H1 (cell line): ENCODE data around the gene PGLYRP4. TPM values are rescaled to one million over a fixed set of nuclear protein-coding genes. Genes with fewer than 3 reads are reported as not detected.

Experiments
- CTCF ChIA-PET: fragments of 300-600 bp; sonication (Branson Sonifier 250); formaldehyde crosslinking; loops from one replicate; lab custom pipeline; 2021; ENCODE audit not compliant: partially characterized antibody; lab: Charles Lee
- POLR2A ChIA-PET: fragments of 300-600 bp; sonication (Branson Sonifier 250); formaldehyde crosslinking; loops from one replicate; lab custom pipeline; 2021; ENCODE audit warnings: inconsistent platforms; ENCODE audit not compliant: partially characterized antibody; lab: Charles Lee
- DNase-seq, 2 experiments: peaks; one replicate each; pipeline versions ENCODE4 v3.0.0 to v3.0.0-alpha.2; 2010 to 2022; ENCODE audit warnings: low spot score in 2 of 2, low read depth in 1 of 2, mixed read lengths in 1 of 2
- FAIRE-seq: peaks from 2 replicates; lab custom pipeline; 2011; peaks lifted over from hg19 to GRCh38; lab: Jason Lieb, UNC
- H2AFZ ChIP-seq: 2 replicates; pipeline ENCODE4 v1.8.1; 2012; ENCODE audit warnings: low read length, inconsistent platforms
- H2AK5ac ChIP-seq: 2 replicates; pipeline ENCODE4 v1.6.1; 2013; ENCODE audit warnings: low read depth, low read length
- H2BK120ac ChIP-seq: replicated peaks from 2 replicates; pipeline ENCODE3; 2013; ENCODE audit warnings: low read depth, low read length, inconsistent platforms
- H2BK12ac ChIP-seq: 2 replicates; pipeline ENCODE4 v1.6.1; 2013; ENCODE audit warnings: low read depth, low read length
- H2BK15ac ChIP-seq: 2 replicates; pipeline ENCODE4 v1.6.1; 2013; ENCODE audit warnings: low read length
- H2BK20ac ChIP-seq: 2 replicates; pipeline ENCODE4 v1.6.1; 2013; ENCODE audit warnings: low read length
- H2BK5ac ChIP-seq: 2 replicates; pipeline ENCODE4 v1.6.1; 2013; ENCODE audit warnings: low read depth, low read length
- H3K14ac ChIP-seq: 2 replicates; pipeline ENCODE4 v1.6.1; 2013; ENCODE audit warnings: inconsistent platforms; ENCODE audit not compliant: insufficient read length
- H3K18ac ChIP-seq: 2 replicates; pipeline ENCODE4 v1.6.1; 2013; ENCODE audit warnings: low read length; ENCODE audit errors: extremely low read depth
- H3K23ac ChIP-seq: 2 replicates; pipeline ENCODE4 v1.6.1; 2013; ENCODE audit warnings: inconsistent platforms; ENCODE audit not compliant: insufficient read length
- H3K23me2 ChIP-seq: 2 replicates; pipeline ENCODE4 v1.6.1; 2013; ENCODE audit warnings: low read depth, low read length
- H3K27ac ChIP-seq: 2 replicates; pipeline ENCODE4 v1.6.1; 2011; ENCODE audit warnings: low read depth, low read length, inconsistent platforms
- H3K27me3 ChIP-seq, 4 experiments: replicated peaks in 1 of 4; 1 replicate in 1 of 4; 2 replicates in 3 of 4; pipeline versions ENCODE4 v1.6.1 to v1.8.1; 2011 to 2013; ENCODE audit warnings: low read length in 3 of 4, mild to moderate bottlenecking in 3 of 4, inconsistent platforms in 2 of 4, mixed read lengths in 2 of 4, moderate library complexity in 1 of 4; ENCODE audit not compliant: control insufficient read depth in 3 of 4, insufficient read depth in 3 of 4; ENCODE audit errors: extremely low read depth in 1 of 4
- H3K36me3 ChIP-seq, 4 experiments: 2 replicates each; pipeline versions ENCODE4 v1.6.1 to v1.8.1; 2011 to 2013; ENCODE audit warnings: mild to moderate bottlenecking in 4 of 4, low read length in 3 of 4, moderate library complexity in 2 of 4, control low read depth in 1 of 4, inconsistent platforms in 1 of 4; ENCODE audit not compliant: insufficient read depth in 4 of 4, control insufficient read depth in 2 of 4
- H3K4ac ChIP-seq: replicated peaks from 2 replicates; pipeline ENCODE3; 2013; ENCODE audit warnings: low read length, low read depth, mixed read lengths, inconsistent platforms; ENCODE audit not compliant: insufficient read length
- H3K4me1 ChIP-seq, 4 experiments: replicated peaks in 1 of 4; 1 replicate in 1 of 4; 2 replicates in 3 of 4; pipeline versions ENCODE4 v1.6.1 to v1.8.1; 2011 to 2013; ENCODE audit warnings: low read length in 3 of 4, inconsistent platforms in 2 of 4, mixed read lengths in 1 of 4; ENCODE audit not compliant: insufficient read depth in 4 of 4, control insufficient read depth in 3 of 4
- H3K4me2 ChIP-seq, 2 experiments: 2 replicates each; pipeline versions ENCODE4 v1.6.1 to v1.8.1; 2011 to 2013; ENCODE audit warnings: low read depth in 2 of 2, low read length in 2 of 2, control low read depth in 1 of 2, inconsistent platforms in 1 of 2, mild to moderate bottlenecking in 1 of 2; ENCODE audit not compliant: insufficient read depth in 1 of 2
- H3K4me3 ChIP-seq, 4 experiments: fragments of 200-600, 300-600 bp in 1 of 4; sonication (generic), shearing (Covaris generic), sonication (Bioruptor Twin) in 1 of 4; 2 replicates each; pipeline versions ENCODE4 v1.5.1 to v1.8.1; 2011 to 2016; ENCODE audit warnings: low read length in 4 of 4, low read depth in 3 of 4, control low read depth in 2 of 4, inconsistent platforms in 2 of 4, mild to moderate bottlenecking in 2 of 4, mixed read lengths in 1 of 4, moderate library complexity in 1 of 4; ENCODE audit not compliant: insufficient read depth in 2 of 4; ENCODE audit errors: extremely low read depth in 1 of 4
- H3K56ac ChIP-seq: replicated peaks from 2 replicates; pipeline ENCODE3; 2013; ENCODE audit warnings: low read depth, mild to moderate bottlenecking, mixed read lengths, low read length, inconsistent platforms; ENCODE audit not compliant: insufficient read length
- H3K79me1 ChIP-seq: 2 replicates; pipeline ENCODE4 v1.6.1; 2013; ENCODE audit warnings: low read depth, low read length, control low read depth
- H3K79me2 ChIP-seq, 2 experiments: 2 replicates each; pipeline versions ENCODE4 v1.6.1 to v1.8.1; 2012 to 2013; ENCODE audit warnings: low read length in 2 of 2, mild to moderate bottlenecking in 2 of 2, inconsistent platforms in 1 of 2; ENCODE audit not compliant: insufficient read depth in 2 of 2, control insufficient read depth in 1 of 2
- H3K9ac ChIP-seq, 4 experiments: replicated peaks in 1 of 4; 1 replicate in 1 of 4; 2 replicates in 3 of 4; pipeline versions ENCODE4 v1.6.1 to v1.8.1; 2011 to 2013; ENCODE audit warnings: low read depth in 3 of 4, low read length in 3 of 4, control low read depth in 2 of 4, mild to moderate bottlenecking in 2 of 4, moderate library complexity in 2 of 4, inconsistent platforms in 1 of 4; ENCODE audit errors: extremely low read depth in 1 of 4
- H3K9me3 ChIP-seq, 2 experiments: 2 replicates each; pipeline versions ENCODE4 v1.6.1 to v1.8.1; 2012 to 2013; ENCODE audit warnings: mild to moderate bottlenecking in 2 of 2, moderate library complexity in 2 of 2, control low read depth in 1 of 2, inconsistent platforms in 1 of 2, low read depth in 1 of 2, low read length in 1 of 2, mixed read lengths in 1 of 2; ENCODE audit not compliant: insufficient read depth in 2 of 2
- H4K20me1 ChIP-seq, 2 experiments: replicated peaks in 1 of 2; 2 replicates each; pipeline versions ENCODE3 to v1.8.1; 2011 to 2013; ENCODE audit warnings: inconsistent platforms in 2 of 2, low read length in 2 of 2, mild to moderate bottlenecking in 1 of 2; ENCODE audit not compliant: insufficient read depth in 2 of 2, control insufficient read depth in 1 of 2
- H4K5ac ChIP-seq: 2 replicates; pipeline ENCODE4 v1.6.1; 2013; ENCODE audit warnings: low read length, low read depth, mixed read lengths, inconsistent platforms; ENCODE audit not compliant: insufficient read length
- H4K8ac ChIP-seq: 2 replicates; pipeline ENCODE4 v1.8.0; 2013; ENCODE audit warnings: mild to moderate bottlenecking, moderate library complexity, low read length, inconsistent platforms; ENCODE audit not compliant: insufficient read depth; ENCODE audit errors: extremely low read depth
- H4K91ac ChIP-seq: replicated peaks from 2 replicates; pipeline ENCODE3; 2013; ENCODE audit warnings: low read length, mixed read lengths, inconsistent platforms; ENCODE audit not compliant: insufficient read length
- JUN ChIP-seq: IDR thresholded peaks from 2 replicates; pipeline ENCODE4 v1.6.1; 2011; ENCODE audit warnings: low read depth, mild to moderate bottlenecking, improper control_type of control experiment, low read length
- WGBS, 2 experiments: shearing (Covaris generic) in 1 of 2; methylation state at CpG; one replicate each; pipeline versions ENCODE4 v1.1.6 to v1.1.7; 2013 to 2015; ENCODE audit warnings: low lambda C conversion rate in 2 of 2, mixed read lengths in 2 of 2, inconsistent platforms in 1 of 2, low coverage in 1 of 2, missing lambda C conversion rate in 1 of 2; ENCODE audit not compliant: insufficient replicate concordance in 2 of 2, insufficient coverage in 1 of 2, insufficient read length in 1 of 2; ENCODE audit errors: extremely low coverage in 1 of 2, missing lambda C conversion rate in 1 of 2; 5-methylcytosine and 5-hydroxymethylcytosine counted together
- polyA plus RNA-seq, 7 experiments: library from polyadenylated mRNA; depleted of rRNA in 3 of 7; stranded (reverse) in 5 of 7; unstranded in 2 of 7; fragments of >200 nt in 5 of 7; fragments of 200-250 nt in 2 of 7; gene quantifications; 1 replicate in 5 of 7; 2 replicates in 1 of 7; 4 replicates in 1 of 7; pipeline versions ENCODE4 v1.2.1 to v1.2.3, GENCODE V29; 2011 to 2013; ENCODE audit warnings: missing spikeins in 2 of 7, mixed read lengths in 2 of 7
- total RNA-seq: library from RNA; stranded (reverse); fragmentation: NEBNext Ultra II Directional; extraction: Animal tissue kit (Norgen Biotek cat#: 25700); gene quantifications from 2 replicates; pipeline ENCODE4 v1.2.1, GENCODE V29; 2021

The PGLYRP4 gene
- total and polyA plus RNA-seq, 2 of the 8 experiments (the other 6 are each of a cell fraction or from before 2014, with no cell fraction given): not detected

- FAIRE-seq: no peak
- TF ChIP-seq JUN: no peak
Observed at GRCh38 chr1:153322568-153322967, 26.1 kb downstream of the PGLYRP4 start.

More at GRCh38 chr1:153322568-153322967, 26.1 kb downstream of the PGLYRP4 start:
- Histone ChIP-seq H3K79me2 (no peaks in the 10 kb centered on the region), H2BK20ac (no peak overlapping the region), H3K4me1 (no peaks in the 10 kb centered on the region), H3K14ac (no peak overlapping the region), H4K8ac (no peak overlapping the region), H4K91ac (no peak overlapping the region), H3K79me1 (no peaks in the 10 kb centered on the region), H3K23ac (no peak overlapping the region), H4K5ac (no peak overlapping the region), H3K4me2 (no peak overlapping the region), H2AFZ (no peak overlapping the region), H2BK5ac (no peak overlapping the region), H3K23me2 (0 out of 2 replicates have a peak, but pooled peaks cover 3% of the 10 kb centered on the region), H3K9me3 (peaks cover 10 to 23% of the 10 kb centered on the region in 2 experiments), H2BK15ac (no peak overlapping the region), H3K27me3 (no peaks in the 10 kb centered on the region), H3K4ac (no peak overlapping the region), H2BK12ac (no peak overlapping the region), H2BK120ac (no peak overlapping the region), H3K27ac (no peak overlapping the region), H3K18ac (no peak overlapping the region), H2AK5ac (no peak overlapping the region), H3K56ac (no peak overlapping the region), H3K36me3 (no peaks in the 10 kb centered on the region), H4K20me1 (no peaks in the 10 kb centered on the region), H3K4me3 (no peak overlapping the region), H3K9ac (no peak overlapping the region)
- ChIA-PET POLR2A (no interaction called here), CTCF (interaction anchor here (0.9 to 1.1 kb wide), 2 partner anchors 31 to 94 kb away, joined by 3 read pairs; no protein-coding TSS in a partner anchor)
- DNase-seq: no peak
- WGBS, 2 experiments: 0% methylated on average over 1 of the region's 1 CpG; no CpG with 5 or more reads in 1 of the 2 experiments
